MG63 (cell line): ENCODE measurements around the gene DCTN5. TPM values are rescaled to one million over a fixed set of nuclear protein-coding genes. Genes with fewer than 3 reads are reported as not detected.
A peak's percentile ranks its signal among the peaks of the same experiment; 100 is the strongest.

Source experiments
- DNase-seq: peaks from one replicate; pipeline ENCODE4 v3.0.0-alpha.2; 2020
- H3K27me3 ChIP-seq: fragments of 250-450 bp; sonication (Bioruptor Pico); 2 replicates; pipeline ENCODE4 v1.5.1; 2020; ENCODE audit warnings: mild to moderate bottlenecking, moderate library complexity
- H3K36me3 ChIP-seq: fragments of 250-450 bp; sonication (Bioruptor Pico); 2 replicates; pipeline ENCODE4 v1.5.1; 2020; ENCODE audit warnings: mild to moderate bottlenecking, moderate library complexity
- H3K4me3 ChIP-seq: fragments of 250-450 bp; sonication (Bioruptor Pico); 2 replicates; pipeline ENCODE4 v1.5.1; 2020; ENCODE audit warnings: mild to moderate bottlenecking, moderate library complexity
- H3K9me3 ChIP-seq: fragments of 250-450 bp; sonication (Bioruptor Pico); 2 replicates; pipeline ENCODE4 v1.5.1; 2020; ENCODE audit warnings: mild to moderate bottlenecking, moderate library complexity
- total RNA-seq: library from RNA; depleted of rRNA; stranded (reverse); fragments of >200 nt; shearing (Covaris generic); gene quantifications from 2 replicates; pipeline ENCODE4 v1.2.3, GENCODE V29; 2014; ENCODE audit warnings: low replicate concordance

DCTN5 gene
- total RNA-seq, 1 experiment from 2014 or later: 96.7 TPM

DNA sequence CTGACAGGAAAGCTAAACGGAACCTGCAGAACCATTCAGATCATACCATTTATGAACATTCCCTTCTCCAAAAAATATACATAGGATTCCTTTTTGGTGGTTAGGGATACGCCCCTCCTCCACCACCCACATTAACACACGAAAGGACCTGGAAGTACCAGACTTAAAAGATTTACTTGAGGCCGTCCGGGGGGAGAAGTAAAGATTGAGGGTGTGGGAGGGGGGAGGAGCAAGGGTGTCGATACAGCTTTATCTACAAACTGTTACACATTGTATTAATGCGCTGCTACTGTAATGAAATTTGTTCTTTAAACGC lies 693 bp upstream of the DCTN5 start:
- Histone ChIP-seq H3K9me3 (no peaks in the 10 kb centered on the region), H3K4me3 (peak overlapping the region; percentile 78), H3K36me3 (peaks cover 53% of the 10 kb centered on the region), H3K27me3 (no peaks in the 10 kb centered on the region)
- DNase-seq: no peak

DNA sequence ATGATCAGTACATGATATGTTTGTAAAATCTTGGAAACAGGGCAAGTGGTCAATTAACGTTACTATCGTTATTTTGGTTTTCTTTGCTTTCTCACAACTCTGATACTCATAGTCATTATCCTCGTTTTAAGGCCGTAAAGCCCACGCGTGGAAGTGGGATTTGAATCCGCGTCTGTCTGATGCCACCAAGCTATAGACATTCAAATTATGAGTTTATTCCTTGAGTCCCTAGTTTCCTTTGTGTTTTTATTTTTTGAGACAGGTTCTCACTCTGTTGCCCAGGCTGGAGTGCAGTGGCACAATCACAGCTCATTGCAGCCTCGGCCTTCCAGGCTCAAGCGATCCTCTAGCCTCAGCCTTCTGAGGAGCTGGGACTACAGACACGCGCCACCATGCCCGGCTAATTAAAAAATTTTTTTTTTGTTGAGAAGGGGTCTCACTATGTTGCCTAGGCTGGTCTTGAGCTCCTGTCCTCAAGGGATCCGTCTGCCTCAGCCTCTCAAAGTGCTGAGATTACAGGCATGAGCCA lies 1.0 kb downstream of the DCTN5 start:
- H3K36me3 ChIP-seq: peaks cover 59% of the 10 kb centered on the region
- H3K4me3 ChIP-seq: peak overlapping the region; percentile 78
- H3K27me3 ChIP-seq: no peaks in the 10 kb centered on the region
- no peak for DNase-seq
- H3K9me3 ChIP-seq: no peaks in the 10 kb centered on the region

DNA sequence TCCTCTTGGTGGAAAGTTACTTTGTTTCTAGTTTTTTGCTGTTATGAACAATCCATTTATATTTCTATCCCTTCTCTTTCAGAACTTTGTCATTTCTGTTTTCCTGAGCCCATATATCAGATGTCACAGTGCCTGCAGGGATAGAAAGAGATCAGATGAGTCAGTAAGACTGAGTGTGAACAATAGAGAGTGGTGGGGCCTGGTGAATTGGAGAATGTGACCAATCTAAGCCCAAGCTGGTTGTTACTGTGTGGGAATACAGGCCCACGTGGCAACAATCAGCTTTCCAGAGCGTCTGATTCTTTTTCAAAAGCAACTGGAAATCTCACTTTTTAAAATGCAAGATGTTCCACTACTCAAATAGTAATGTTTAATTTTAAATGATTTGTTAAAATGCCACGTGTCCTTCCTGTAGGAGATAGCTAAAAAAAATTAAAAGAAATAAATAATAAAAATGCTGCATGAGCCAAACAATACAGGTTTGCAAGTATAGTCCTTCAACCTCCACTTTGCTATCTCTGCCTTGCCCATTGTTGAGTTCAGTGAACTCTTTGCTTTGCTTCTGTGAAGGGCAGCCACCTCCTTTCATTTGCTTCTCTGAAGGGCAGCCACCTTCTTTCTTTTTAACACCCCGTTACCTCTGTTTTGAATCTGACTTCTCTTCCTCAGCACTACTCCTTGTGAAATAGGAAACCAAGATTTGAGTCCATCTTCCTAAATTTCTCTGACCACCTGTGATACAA lies 9.6 kb downstream of the DCTN5 start:
- no peak for DNase-seq
- no peak overlapping the region for H3K4me3 ChIP-seq

DNA sequence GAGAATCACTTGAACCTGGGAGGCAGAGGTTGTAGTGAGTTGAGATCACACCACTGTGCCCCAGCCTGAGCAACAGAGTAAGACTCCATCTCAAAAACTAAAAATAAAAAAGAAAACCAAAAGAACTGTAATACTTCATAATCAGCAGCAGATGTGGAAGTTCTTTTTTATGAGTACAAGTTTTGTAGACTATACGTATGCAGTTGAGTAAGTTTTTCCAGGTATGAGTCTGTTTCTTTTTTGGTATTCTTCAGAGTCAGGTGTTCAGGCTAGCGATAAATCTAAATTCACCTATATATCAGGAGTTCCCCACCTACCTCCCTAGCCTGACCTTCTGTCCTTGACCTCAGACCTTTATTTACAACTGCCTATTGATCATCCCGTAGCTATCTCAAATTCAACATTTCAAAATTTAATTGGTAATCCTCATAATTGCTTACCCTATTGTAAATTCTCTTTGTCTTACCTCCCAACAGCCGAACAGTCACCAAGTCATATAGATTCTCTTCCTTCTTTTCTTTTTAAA lies 10.7 kb downstream of the DCTN5 start:
- no peak overlapping the region for H3K4me3 ChIP-seq
- DNase-seq: no peak
- peaks cover 72% of the 10 kb centered on the region for H3K36me3 ChIP-seq
- H3K9me3 ChIP-seq: no peaks in the 10 kb centered on the region
- no peaks in the 10 kb centered on the region for H3K27me3 ChIP-seq

More for the DNA sequence above, 9.6 kb downstream of the DCTN5 start:
- H3K36me3 ChIP-seq: peaks cover 79% of the 10 kb centered on the region
- no peaks in the 10 kb centered on the region for H3K27me3 ChIP-seq
- H3K9me3 ChIP-seq: no peaks in the 10 kb centered on the region

DNA sequence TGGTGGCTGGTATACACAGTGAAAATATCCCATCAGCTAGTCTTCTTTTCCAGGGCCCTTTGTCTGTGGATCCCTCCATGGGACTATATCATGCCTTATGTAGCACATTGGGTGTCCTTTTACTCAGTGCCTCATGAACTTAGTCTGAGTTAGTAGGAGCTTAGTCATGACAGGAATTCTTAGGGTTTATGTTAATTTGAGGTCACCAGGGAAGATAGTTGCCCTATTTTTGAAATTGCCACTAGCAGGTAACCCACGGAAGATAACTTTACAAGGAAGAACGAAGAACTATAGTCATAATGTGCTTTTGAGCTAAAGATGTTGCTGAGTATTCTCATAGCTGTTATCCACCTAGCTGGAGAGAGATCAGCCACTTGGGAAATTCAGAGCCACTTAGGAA lies 22.7 kb downstream of the DCTN5 start:
- no peaks in the 10 kb centered on the region for H3K9me3 ChIP-seq
- H3K4me3 ChIP-seq: no peak overlapping the region
- DNase-seq: no peak
- H3K27me3 ChIP-seq: no peaks in the 10 kb centered on the region
- H3K36me3 ChIP-seq: peaks cover 90% of the 10 kb centered on the region

DNA sequence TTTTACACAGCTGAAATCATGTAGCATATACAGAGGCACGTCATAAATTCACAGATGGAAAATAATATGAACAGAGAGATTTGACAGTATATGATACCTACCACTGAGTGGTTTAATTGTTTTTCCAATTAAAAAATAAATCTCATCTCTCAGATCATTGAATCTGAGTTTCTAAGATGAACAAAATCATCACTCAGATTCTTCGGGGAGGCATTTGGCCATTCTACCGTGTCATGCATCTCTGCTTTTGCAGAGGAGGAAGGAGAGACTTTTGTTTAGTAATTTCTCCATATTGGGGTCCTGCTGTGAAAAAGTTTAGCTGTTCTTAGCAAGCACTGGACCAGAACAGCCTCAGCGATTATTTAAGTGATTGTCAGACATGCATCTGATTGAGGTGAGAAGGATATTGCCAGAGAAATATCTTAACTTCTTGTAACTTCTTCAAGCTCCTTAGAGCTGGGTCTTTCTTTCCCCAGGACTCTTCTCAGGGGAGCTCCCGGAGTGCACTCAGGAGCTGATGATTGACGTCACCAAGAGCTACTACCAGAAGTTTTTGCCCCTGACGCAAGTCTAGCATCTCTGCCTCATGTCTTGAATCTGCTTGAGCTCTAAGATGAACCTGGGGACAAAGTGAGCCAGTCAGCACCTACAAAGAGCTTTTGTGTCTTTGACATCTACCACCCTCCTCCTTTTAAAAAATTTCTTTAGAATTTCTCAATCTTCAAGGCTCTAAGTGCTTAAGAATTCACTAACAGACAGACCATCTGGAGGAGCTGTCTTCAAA lies 25.5 kb downstream of the DCTN5 start:
- H3K9me3 ChIP-seq: no peaks in the 10 kb centered on the region
- DNase-seq: no peak
- no peaks in the 10 kb centered on the region for H3K27me3 ChIP-seq
- no peak overlapping the region for H3K4me3 ChIP-seq
- H3K36me3 ChIP-seq: peaks cover 86% of the 10 kb centered on the region

DNA sequence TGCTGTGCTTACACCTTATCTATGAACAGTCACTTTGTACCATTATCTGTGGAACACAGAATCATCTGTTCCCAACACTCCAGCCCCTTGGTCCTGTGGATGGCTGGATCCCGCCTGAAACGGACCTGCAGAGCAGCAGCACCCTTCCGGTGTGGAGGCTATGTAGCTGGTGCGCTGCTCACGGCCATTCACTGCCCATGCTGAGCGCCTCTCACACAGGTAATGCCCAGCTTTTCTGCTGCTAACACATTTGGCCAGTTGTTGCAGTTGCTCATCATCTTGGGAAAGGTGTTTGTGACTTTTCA lies 26.0 kb downstream of the DCTN5 start:
- H3K9me3 ChIP-seq: no peaks in the 10 kb centered on the region
- no peaks in the 10 kb centered on the region for H3K27me3 ChIP-seq
- H3K4me3 ChIP-seq: no peak overlapping the region
- DNase-seq: no peak
- peaks cover 88% of the 10 kb centered on the region for H3K36me3 ChIP-seq

DNA sequence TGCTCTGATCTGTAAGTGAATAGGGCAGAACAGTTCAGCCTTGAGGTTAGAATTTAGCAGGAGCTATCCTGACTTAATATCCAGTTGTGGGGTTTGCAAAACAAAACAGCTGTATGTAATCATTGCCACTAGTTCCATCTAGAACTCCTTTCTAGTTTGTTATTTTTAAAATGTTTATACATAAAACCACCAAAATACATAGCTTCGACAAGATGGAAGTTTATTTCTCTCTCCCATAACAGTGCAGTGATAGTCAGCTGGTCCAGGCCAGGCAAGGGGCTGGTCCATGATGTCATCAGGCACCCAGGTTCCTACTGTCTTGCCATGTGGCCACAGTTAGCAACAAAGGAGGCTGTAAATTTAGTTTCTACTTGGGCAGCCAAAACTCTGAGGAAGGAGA lies 27.0 kb downstream of the DCTN5 start:
- no peak for DNase-seq
- Histone ChIP-seq H3K27me3 (no peaks in the 10 kb centered on the region), H3K9me3 (no peaks in the 10 kb centered on the region), H3K36me3 (peaks cover 84% of the 10 kb centered on the region), H3K4me3 (no peak overlapping the region)

DNA sequence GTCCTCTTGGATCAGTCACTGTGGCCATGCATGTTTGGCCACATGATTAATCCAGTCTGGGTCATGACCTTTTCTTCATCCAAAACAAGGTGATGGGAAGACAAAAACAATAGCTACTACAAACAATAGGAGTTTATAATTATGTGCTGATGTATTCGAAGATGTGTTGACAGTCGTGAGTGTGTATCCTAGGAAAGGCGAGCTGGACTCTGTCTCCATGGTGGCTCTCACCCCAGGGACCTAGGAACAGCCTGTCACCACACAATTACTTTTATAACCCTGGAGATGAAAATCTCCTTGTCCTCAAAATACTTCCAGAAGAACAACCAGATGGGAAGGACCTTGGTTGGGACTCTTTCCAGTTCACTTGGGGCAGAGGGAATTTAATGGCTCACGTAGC lies 27.6 kb downstream of the DCTN5 start:
- H3K4me3 ChIP-seq: no peak overlapping the region
- H3K9me3 ChIP-seq: no peaks in the 10 kb centered on the region
- DNase-seq: no peak
- peaks cover 79% of the 10 kb centered on the region for H3K36me3 ChIP-seq
- H3K27me3 ChIP-seq: no peaks in the 10 kb centered on the region

DNA sequence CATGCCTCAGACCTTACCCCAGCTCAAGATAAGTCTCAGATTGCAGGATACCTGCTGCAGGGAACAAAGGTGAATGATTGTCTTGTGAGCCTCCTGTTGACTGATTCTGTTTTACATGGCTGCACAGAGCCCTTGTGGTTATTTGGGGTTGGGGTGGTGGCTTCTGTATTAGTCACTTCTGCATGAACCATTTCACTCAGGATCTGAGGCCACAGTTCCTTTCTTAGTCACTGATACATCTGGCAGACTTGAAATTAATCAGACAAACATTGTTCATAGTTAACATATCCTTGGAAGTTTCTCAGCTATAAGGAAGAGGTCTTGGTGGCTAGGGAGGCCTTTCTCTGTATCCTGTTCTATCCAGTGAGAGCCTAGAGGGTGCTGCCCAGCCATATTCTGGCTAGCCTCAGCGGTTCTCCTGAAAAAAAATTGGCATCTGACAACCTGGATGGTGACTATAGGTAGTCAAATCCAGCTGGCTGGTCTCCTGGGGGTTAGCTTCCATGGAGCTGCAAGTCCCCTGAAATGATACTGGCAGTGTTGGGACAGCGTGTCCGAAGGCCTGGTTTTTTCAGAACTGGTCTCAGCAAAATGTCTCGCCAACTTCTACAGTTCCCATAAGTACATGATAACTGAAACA lies 29.0 kb downstream of the DCTN5 start:
- no peaks in the 10 kb centered on the region for H3K9me3 ChIP-seq
- H3K4me3 ChIP-seq: no peak overlapping the region
- DNase-seq: peak; percentile 51
- H3K36me3 ChIP-seq: peaks cover 65% of the 10 kb centered on the region
- H3K27me3 ChIP-seq: no peaks in the 10 kb centered on the region

DNA sequence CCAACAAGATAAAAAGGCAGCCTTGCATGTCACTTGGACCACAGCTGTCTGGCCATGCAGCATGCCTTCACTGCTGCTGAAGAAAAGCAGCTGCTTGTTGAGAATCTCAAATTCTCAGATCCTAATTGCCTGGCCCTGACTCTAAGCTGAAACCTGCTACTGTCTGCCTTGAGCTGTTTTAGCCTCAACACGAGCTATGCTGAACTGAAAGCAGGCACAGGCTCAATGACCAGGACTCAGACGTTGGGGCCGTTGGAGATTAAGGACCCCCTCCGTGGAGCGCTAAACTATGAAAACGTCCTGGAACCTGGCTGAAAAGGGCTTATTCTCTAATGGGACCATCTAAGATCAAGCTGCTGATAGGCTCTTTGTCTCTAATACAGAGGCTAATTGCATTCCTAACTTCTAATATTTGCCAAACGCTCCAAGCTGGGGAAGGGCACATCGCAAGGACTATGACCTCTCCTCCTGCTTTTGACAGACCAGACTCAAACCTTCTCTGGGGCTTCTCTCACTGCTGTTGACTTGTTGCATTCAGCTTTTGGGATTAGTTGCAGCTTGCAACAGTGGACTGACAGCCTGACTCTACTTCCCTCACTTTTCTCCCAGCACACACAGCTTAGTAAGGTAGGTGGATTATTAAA lies 32.8 kb downstream of the DCTN5 start:
- Histone ChIP-seq H3K36me3 (peaks cover 35% of the 10 kb centered on the region), H3K4me3 (no peak overlapping the region), H3K27me3 (no peaks in the 10 kb centered on the region), H3K9me3 (no peaks in the 10 kb centered on the region)
- DNase-seq: no peak

DNA sequence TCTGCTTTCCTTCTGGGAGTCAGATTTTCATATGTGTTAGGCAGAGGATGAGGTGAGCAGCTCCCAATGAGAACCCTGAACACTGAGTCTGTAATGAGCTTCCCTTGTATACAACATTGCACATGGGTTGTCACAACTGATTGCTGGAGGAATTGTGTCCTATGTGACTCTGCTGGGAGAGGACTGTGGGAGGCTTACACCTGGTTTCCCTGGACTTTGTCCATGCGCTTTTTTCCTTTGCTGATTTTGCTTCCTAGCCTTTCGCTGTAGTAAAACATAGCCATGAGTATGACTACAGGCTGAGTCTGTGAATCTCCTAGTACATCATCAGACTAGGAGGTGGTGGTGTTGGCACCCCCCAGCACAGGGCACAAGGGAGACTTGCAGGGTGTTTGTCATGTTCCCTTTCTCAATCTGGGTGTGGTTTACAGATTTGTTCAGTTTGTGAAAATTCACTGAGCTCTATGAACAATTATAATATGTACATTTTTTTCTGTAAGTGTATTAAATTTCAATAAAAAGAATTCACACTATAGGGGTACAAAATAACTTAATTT lies 35.7 kb downstream of the DCTN5 start:
- no peaks in the 10 kb centered on the region for H3K9me3 ChIP-seq
- peaks cover 42% of the 10 kb centered on the region for H3K36me3 ChIP-seq
- no peaks in the 10 kb centered on the region for H3K27me3 ChIP-seq
- H3K4me3 ChIP-seq: no peak overlapping the region
- peak; percentile 24 for DNase-seq

DNA sequence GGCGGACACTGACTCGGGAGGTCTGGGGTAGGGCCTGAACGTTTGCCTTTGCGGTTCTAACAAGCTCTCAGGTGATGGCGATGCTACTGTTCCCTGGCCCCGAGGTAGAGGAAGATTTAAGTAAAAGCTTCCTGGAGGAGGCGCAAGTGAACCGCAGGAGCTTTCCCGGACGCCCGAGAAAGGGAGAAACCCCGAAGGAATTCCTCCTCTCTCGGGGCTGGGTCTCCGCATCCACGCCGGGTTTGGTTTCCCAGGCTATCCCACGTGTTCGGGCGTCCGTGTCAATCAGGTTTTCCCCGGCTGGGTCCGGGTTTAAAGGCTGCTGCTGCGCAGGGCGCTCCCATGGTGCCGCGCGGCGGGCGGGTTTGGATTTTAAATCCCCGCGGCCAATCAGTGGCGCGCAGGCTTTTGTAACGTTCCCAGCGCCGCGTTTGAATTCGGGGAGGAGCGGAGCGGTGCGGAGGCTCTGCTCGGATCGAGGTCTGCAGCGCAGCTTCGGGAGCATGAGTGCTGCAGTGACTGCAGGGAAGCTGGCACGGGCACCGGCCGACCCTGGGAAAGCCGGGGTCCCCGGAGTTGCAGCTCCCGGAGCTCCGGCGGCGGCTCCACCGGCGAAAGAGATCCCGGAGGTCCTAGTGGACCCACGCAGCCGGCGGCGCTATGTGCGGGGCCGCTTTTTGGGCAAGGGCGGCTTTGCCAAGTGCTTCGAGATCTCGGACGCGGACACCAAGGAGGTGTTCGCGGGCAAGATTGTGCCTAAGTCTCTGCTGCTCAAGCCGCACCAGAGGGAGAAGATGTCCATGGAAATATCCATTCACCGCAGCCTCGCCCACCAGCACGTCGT lies 37.4 kb downstream of the DCTN5 start, which contains the start of gene PLK1:
TSS of gene PLK1 (plus strand) at position 460 of the 844 bp plus-strand sequence. CDS start at position 504, 44 bp downstream.
- Histone ChIP-seq H3K9me3 (no peaks in the 10 kb centered on the region), H3K27me3 (no peaks in the 10 kb centered on the region), H3K36me3 (peaks cover 47% of the 10 kb centered on the region), H3K4me3 (peak within 1 kb of the TSS; percentile 64)
- peak; percentile 93 for DNase-seq

DNA sequence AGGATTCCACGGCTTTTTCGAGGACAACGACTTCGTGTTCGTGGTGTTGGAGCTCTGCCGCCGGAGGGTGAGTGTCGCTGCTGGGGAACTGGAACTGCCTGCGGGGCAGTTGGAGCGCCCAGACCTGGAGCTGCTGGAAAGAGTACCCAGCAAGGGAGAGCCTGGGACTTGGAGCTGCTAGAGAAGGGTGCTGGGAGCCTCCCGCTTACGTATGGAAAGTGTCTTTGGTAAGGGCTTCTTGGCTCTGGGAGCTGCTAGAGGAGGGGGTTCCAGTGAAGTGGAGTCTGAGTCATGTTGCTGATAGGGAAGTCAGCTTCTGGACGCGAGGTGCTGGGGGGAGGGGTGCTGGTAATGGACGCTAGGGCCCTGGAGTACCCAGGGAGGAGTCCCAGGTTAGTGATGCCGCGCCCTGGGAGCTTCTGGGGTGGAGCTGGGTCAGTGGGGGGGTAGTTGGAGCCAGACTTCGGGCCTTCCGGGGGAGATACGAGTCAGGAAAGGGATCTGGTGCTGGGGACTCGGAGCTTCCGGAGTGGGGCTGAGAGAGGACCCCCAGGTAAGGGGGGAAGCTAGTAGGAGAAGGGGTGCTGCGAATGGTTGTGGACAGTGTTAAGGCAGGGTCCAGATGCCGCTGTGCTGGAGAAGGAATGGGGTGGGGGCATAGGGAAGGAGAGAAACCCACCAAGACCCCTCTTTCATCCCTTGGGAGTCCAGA lies 38.2 kb downstream of the DCTN5 start:
- Histone ChIP-seq H3K36me3 (peaks cover 54% of the 10 kb centered on the region), H3K27me3 (no peaks in the 10 kb centered on the region), H3K4me3 (peak overlapping the region; percentile 64), H3K9me3 (no peaks in the 10 kb centered on the region)
- peak; percentile 79 for DNase-seq

DNA sequence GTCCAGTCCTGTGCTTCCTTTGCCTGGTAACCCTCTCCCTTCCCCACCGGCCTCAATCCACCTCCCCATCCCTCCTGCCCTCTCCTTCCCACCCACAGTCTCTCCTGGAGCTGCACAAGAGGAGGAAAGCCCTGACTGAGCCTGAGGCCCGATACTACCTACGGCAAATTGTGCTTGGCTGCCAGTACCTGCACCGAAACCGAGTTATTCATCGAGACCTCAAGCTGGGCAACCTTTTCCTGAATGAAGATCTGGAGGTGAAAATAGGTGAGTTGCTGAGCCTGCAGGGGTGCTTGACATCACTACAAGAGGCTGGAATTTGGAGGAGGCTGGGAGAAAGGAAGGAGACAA lies 38.7 kb downstream of the DCTN5 start:
- H3K4me3 ChIP-seq: peak overlapping the region; percentile 64
- peaks cover 57% of the 10 kb centered on the region for H3K36me3 ChIP-seq
- no peak for DNase-seq
- H3K9me3 ChIP-seq: no peaks in the 10 kb centered on the region
- H3K27me3 ChIP-seq: no peaks in the 10 kb centered on the region
